H1 (cell line): Measurements from ENCODE around the gene ANKS1B. TPM values are rescaled to one million over a fixed set of nuclear protein-coding genes. Genes with fewer than 3 reads are reported as not detected.

Experiments used
- CTCF ChIA-PET: fragments of 300-600 bp; sonication (Branson Sonifier 250); formaldehyde crosslinking; loops from one replicate; lab custom pipeline; 2021; ENCODE audit not compliant: partially characterized antibody; lab: Charles Lee
- POLR2A ChIA-PET: fragments of 300-600 bp; sonication (Branson Sonifier 250); formaldehyde crosslinking; loops from one replicate; lab custom pipeline; 2021; ENCODE audit warnings: inconsistent platforms; ENCODE audit not compliant: partially characterized antibody; lab: Charles Lee
- DNase-seq, 2 experiments: peaks; one replicate each; pipeline versions ENCODE4 v3.0.0 to v3.0.0-alpha.2; 2010 to 2022; ENCODE audit warnings: low spot score in 2 of 2, low read depth in 1 of 2, mixed read lengths in 1 of 2
- FAIRE-seq: peaks from 2 replicates; lab custom pipeline; 2011; peaks lifted over from hg19 to GRCh38; lab: Jason Lieb, UNC
- H2AFZ ChIP-seq: 2 replicates; pipeline ENCODE4 v1.8.1; 2012; ENCODE audit warnings: low read length, inconsistent platforms
- H2AK5ac ChIP-seq: 2 replicates; pipeline ENCODE4 v1.6.1; 2013; ENCODE audit warnings: low read depth, low read length
- H2BK120ac ChIP-seq: replicated peaks from 2 replicates; pipeline ENCODE3; 2013; ENCODE audit warnings: low read depth, low read length, inconsistent platforms
- H2BK12ac ChIP-seq: 2 replicates; pipeline ENCODE4 v1.6.1; 2013; ENCODE audit warnings: low read depth, low read length
- H2BK15ac ChIP-seq: 2 replicates; pipeline ENCODE4 v1.6.1; 2013; ENCODE audit warnings: low read length
- H2BK20ac ChIP-seq: 2 replicates; pipeline ENCODE4 v1.6.1; 2013; ENCODE audit warnings: low read length
- H2BK5ac ChIP-seq: 2 replicates; pipeline ENCODE4 v1.6.1; 2013; ENCODE audit warnings: low read depth, low read length
- H3K14ac ChIP-seq: 2 replicates; pipeline ENCODE4 v1.6.1; 2013; ENCODE audit warnings: inconsistent platforms; ENCODE audit not compliant: insufficient read length
- H3K18ac ChIP-seq: 2 replicates; pipeline ENCODE4 v1.6.1; 2013; ENCODE audit warnings: low read length; ENCODE audit errors: extremely low read depth
- H3K23ac ChIP-seq: 2 replicates; pipeline ENCODE4 v1.6.1; 2013; ENCODE audit warnings: inconsistent platforms; ENCODE audit not compliant: insufficient read length
- H3K23me2 ChIP-seq: 2 replicates; pipeline ENCODE4 v1.6.1; 2013; ENCODE audit warnings: low read depth, low read length
- H3K27ac ChIP-seq: 2 replicates; pipeline ENCODE4 v1.6.1; 2011; ENCODE audit warnings: low read depth, low read length, inconsistent platforms
- H3K27me3 ChIP-seq, 4 experiments: replicated peaks in 1 of 4; 1 replicate in 1 of 4; 2 replicates in 3 of 4; pipeline versions ENCODE4 v1.6.1 to v1.8.1; 2011 to 2013; ENCODE audit warnings: low read length in 3 of 4, mild to moderate bottlenecking in 3 of 4, inconsistent platforms in 2 of 4, mixed read lengths in 2 of 4, moderate library complexity in 1 of 4; ENCODE audit not compliant: control insufficient read depth in 3 of 4, insufficient read depth in 3 of 4; ENCODE audit errors: extremely low read depth in 1 of 4
- H3K36me3 ChIP-seq, 4 experiments: 2 replicates each; pipeline versions ENCODE4 v1.6.1 to v1.8.1; 2011 to 2013; ENCODE audit warnings: mild to moderate bottlenecking in 4 of 4, low read length in 3 of 4, moderate library complexity in 2 of 4, control low read depth in 1 of 4, inconsistent platforms in 1 of 4; ENCODE audit not compliant: insufficient read depth in 4 of 4, control insufficient read depth in 2 of 4
- H3K4ac ChIP-seq: replicated peaks from 2 replicates; pipeline ENCODE3; 2013; ENCODE audit warnings: low read length, low read depth, mixed read lengths, inconsistent platforms; ENCODE audit not compliant: insufficient read length
- H3K4me1 ChIP-seq, 4 experiments: replicated peaks in 1 of 4; 1 replicate in 1 of 4; 2 replicates in 3 of 4; pipeline versions ENCODE4 v1.6.1 to v1.8.1; 2011 to 2013; ENCODE audit warnings: low read length in 3 of 4, inconsistent platforms in 2 of 4, mixed read lengths in 1 of 4; ENCODE audit not compliant: insufficient read depth in 4 of 4, control insufficient read depth in 3 of 4
- H3K4me2 ChIP-seq, 2 experiments: 2 replicates each; pipeline versions ENCODE4 v1.6.1 to v1.8.1; 2011 to 2013; ENCODE audit warnings: low read depth in 2 of 2, low read length in 2 of 2, control low read depth in 1 of 2, inconsistent platforms in 1 of 2, mild to moderate bottlenecking in 1 of 2; ENCODE audit not compliant: insufficient read depth in 1 of 2
- H3K4me3 ChIP-seq, 4 experiments: fragments of 200-600, 300-600 bp in 1 of 4; sonication (generic), shearing (Covaris generic), sonication (Bioruptor Twin) in 1 of 4; 2 replicates each; pipeline versions ENCODE4 v1.5.1 to v1.8.1; 2011 to 2016; ENCODE audit warnings: low read length in 4 of 4, low read depth in 3 of 4, control low read depth in 2 of 4, inconsistent platforms in 2 of 4, mild to moderate bottlenecking in 2 of 4, mixed read lengths in 1 of 4, moderate library complexity in 1 of 4; ENCODE audit not compliant: insufficient read depth in 2 of 4; ENCODE audit errors: extremely low read depth in 1 of 4
- H3K56ac ChIP-seq: replicated peaks from 2 replicates; pipeline ENCODE3; 2013; ENCODE audit warnings: low read depth, mild to moderate bottlenecking, mixed read lengths, low read length, inconsistent platforms; ENCODE audit not compliant: insufficient read length
- H3K79me1 ChIP-seq: 2 replicates; pipeline ENCODE4 v1.6.1; 2013; ENCODE audit warnings: low read depth, low read length, control low read depth
- H3K79me2 ChIP-seq, 2 experiments: 2 replicates each; pipeline versions ENCODE4 v1.6.1 to v1.8.1; 2012 to 2013; ENCODE audit warnings: low read length in 2 of 2, mild to moderate bottlenecking in 2 of 2, inconsistent platforms in 1 of 2; ENCODE audit not compliant: insufficient read depth in 2 of 2, control insufficient read depth in 1 of 2
- H3K9ac ChIP-seq, 4 experiments: replicated peaks in 1 of 4; 1 replicate in 1 of 4; 2 replicates in 3 of 4; pipeline versions ENCODE4 v1.6.1 to v1.8.1; 2011 to 2013; ENCODE audit warnings: low read depth in 3 of 4, low read length in 3 of 4, control low read depth in 2 of 4, mild to moderate bottlenecking in 2 of 4, moderate library complexity in 2 of 4, inconsistent platforms in 1 of 4; ENCODE audit errors: extremely low read depth in 1 of 4
- H3K9me3 ChIP-seq, 2 experiments: 2 replicates each; pipeline versions ENCODE4 v1.6.1 to v1.8.1; 2012 to 2013; ENCODE audit warnings: mild to moderate bottlenecking in 2 of 2, moderate library complexity in 2 of 2, control low read depth in 1 of 2, inconsistent platforms in 1 of 2, low read depth in 1 of 2, low read length in 1 of 2, mixed read lengths in 1 of 2; ENCODE audit not compliant: insufficient read depth in 2 of 2
- H4K20me1 ChIP-seq, 2 experiments: replicated peaks in 1 of 2; 2 replicates each; pipeline versions ENCODE3 to v1.8.1; 2011 to 2013; ENCODE audit warnings: inconsistent platforms in 2 of 2, low read length in 2 of 2, mild to moderate bottlenecking in 1 of 2; ENCODE audit not compliant: insufficient read depth in 2 of 2, control insufficient read depth in 1 of 2
- H4K5ac ChIP-seq: 2 replicates; pipeline ENCODE4 v1.6.1; 2013; ENCODE audit warnings: low read length, low read depth, mixed read lengths, inconsistent platforms; ENCODE audit not compliant: insufficient read length
- H4K8ac ChIP-seq: 2 replicates; pipeline ENCODE4 v1.8.0; 2013; ENCODE audit warnings: mild to moderate bottlenecking, moderate library complexity, low read length, inconsistent platforms; ENCODE audit not compliant: insufficient read depth; ENCODE audit errors: extremely low read depth
- H4K91ac ChIP-seq: replicated peaks from 2 replicates; pipeline ENCODE3; 2013; ENCODE audit warnings: low read length, mixed read lengths, inconsistent platforms; ENCODE audit not compliant: insufficient read length
- ASH2L ChIP-seq: fragments of 200-600, 300-600 bp; sonication (generic); IDR thresholded peaks from one replicate; pipeline ENCODE4 v1.7.1; 2017; ENCODE audit warnings: low read length
- ATF2 ChIP-seq: IDR thresholded peaks from 2 replicates; pipeline ENCODE4 v1.6.1; 2012; ENCODE audit warnings: low read length, inconsistent platforms
- EGR1 ChIP-seq: IDR thresholded peaks from 2 replicates; pipeline ENCODE4 v1.6.1; 2011; ENCODE audit warnings: low read depth, low read length, borderline replicate concordance
- EP300 ChIP-seq, 2 experiments: IDR thresholded peaks; 1 replicate in 1 of 2; 2 replicates in 1 of 2; pipeline ENCODE4 v1.6.1; 2011 to 2012; ENCODE audit warnings: low read depth in 2 of 2, low read length in 2 of 2, mild to moderate bottlenecking in 2 of 2, borderline replicate concordance in 1 of 2, inconsistent platforms in 1 of 2, moderate library complexity in 1 of 2
- EZH2 ChIP-seq: fragments of 200-600 bp; sonication (generic); IDR thresholded peaks from 2 replicates; pipeline ENCODE4 v1.7.1; 2012; ENCODE audit warnings: low read depth, mild to moderate bottlenecking, moderate library complexity, low read length, inconsistent platforms; ENCODE audit not compliant: severe bottlenecking
- KDM4A ChIP-seq: IDR thresholded peaks from one replicate; pipeline ENCODE4 v1.7.1; 2012; ENCODE audit warnings: low read depth, mild to moderate bottlenecking, moderate library complexity, low read length, inconsistent platforms; ENCODE audit not compliant: severe bottlenecking
- RNF2 ChIP-seq: fragments of 200-900, 300-1000 bp; sonication (generic); IDR thresholded peaks from 2 replicates; pipeline ENCODE4 v1.7.1; 2016; ENCODE audit warnings: borderline replicate concordance, low read depth, mild to moderate bottlenecking, antibody characterized with exemption, low read length; ENCODE audit not compliant: poor library complexity, severe bottlenecking; ENCODE audit errors: missing control alignments
- SRF ChIP-seq: IDR thresholded peaks from 2 replicates; pipeline ENCODE4 v1.6.1; 2011; ENCODE audit warnings: mild to moderate bottlenecking, low read depth, low read length, moderate library complexity
- TEAD4 ChIP-seq: IDR thresholded peaks from 2 replicates; pipeline ENCODE4 v1.6.1; 2012; ENCODE audit warnings: low read depth, low read length, inconsistent platforms, mixed read lengths
- YY1 ChIP-seq: IDR thresholded peaks from 2 replicates; pipeline ENCODE4 v1.6.1; 2011; ENCODE audit warnings: low read depth, mild to moderate bottlenecking, low read length
- WGBS, 2 experiments: shearing (Covaris generic) in 1 of 2; methylation state at CpG; one replicate each; pipeline versions ENCODE4 v1.1.6 to v1.1.7; 2013 to 2015; ENCODE audit warnings: low lambda C conversion rate in 2 of 2, mixed read lengths in 2 of 2, inconsistent platforms in 1 of 2, low coverage in 1 of 2, missing lambda C conversion rate in 1 of 2; ENCODE audit not compliant: insufficient replicate concordance in 2 of 2, insufficient coverage in 1 of 2, insufficient read length in 1 of 2; ENCODE audit errors: extremely low coverage in 1 of 2, missing lambda C conversion rate in 1 of 2; 5-methylcytosine and 5-hydroxymethylcytosine counted together
- polyA plus RNA-seq, 7 experiments: library from polyadenylated mRNA; depleted of rRNA in 3 of 7; stranded (reverse) in 5 of 7; unstranded in 2 of 7; fragments of >200 nt in 5 of 7; fragments of 200-250 nt in 2 of 7; gene quantifications; 1 replicate in 5 of 7; 2 replicates in 1 of 7; 4 replicates in 1 of 7; pipeline versions ENCODE4 v1.2.1 to v1.2.3, GENCODE V29; 2011 to 2013; ENCODE audit warnings: missing spikeins in 2 of 7, mixed read lengths in 2 of 7
- total RNA-seq: library from RNA; stranded (reverse); fragmentation: NEBNext Ultra II Directional; extraction: Animal tissue kit (Norgen Biotek cat#: 25700); gene quantifications from 2 replicates; pipeline ENCODE4 v1.2.1, GENCODE V29; 2021

Gene ANKS1B
- total and polyA plus RNA-seq, 2 of the 8 experiments (the other 6 are each of a cell fraction or from before 2014, with no cell fraction given) = 2.7 to 6.1 TPM

GRCh38 chr12:99765469-99766114, 219.1 kb downstream of the ANKS1B start:
- H2AFZ ChIP-seq = no peak overlapping the region
- H3K23me2 ChIP-seq = no peaks in the 10 kb centered on the region
- WGBS, 2 experiments = 81% methylated on average over 3 of the region's 3 CpGs; no CpG with 5 or more reads in 1 of the 2 experiments
- no peak overlapping the region for H2AK5ac ChIP-seq
- no peak overlapping the region for H3K9ac ChIP-seq
- H3K56ac ChIP-seq = no peak overlapping the region
- no peak overlapping the region for H3K4ac ChIP-seq
- no peak overlapping the region for H2BK120ac ChIP-seq
- H2BK12ac ChIP-seq = no peak overlapping the region
- no peak for FAIRE-seq
- H4K20me1 ChIP-seq = no peaks in the 10 kb centered on the region
- H4K5ac ChIP-seq = no peak overlapping the region
- ChIA-PET CTCF (interaction anchor here (1.1 to 1.8 kb wide), 2 partner anchors 16 to 378 kb away, joined by 4 to 5 read pairs; no protein-coding TSS in a partner anchor), POLR2A (no interaction called here)
- no peak for DNase-seq
- no peak overlapping the region for H4K91ac ChIP-seq
- H3K9me3 ChIP-seq = no peaks in the 10 kb centered on the region
- no peaks in the 10 kb centered on the region for H3K36me3 ChIP-seq
- no peak overlapping the region for H3K27ac ChIP-seq
- H3K4me3 ChIP-seq = no peak overlapping the region
- H2BK5ac ChIP-seq = no peak overlapping the region
- H3K79me2 ChIP-seq = no peaks in the 10 kb centered on the region
- no peak overlapping the region for H3K18ac ChIP-seq
- no peak overlapping the region for H3K23ac ChIP-seq
- H3K27me3 ChIP-seq = no peaks in the 10 kb centered on the region
- H3K4me1 ChIP-seq = no peaks in the 10 kb centered on the region
- H2BK20ac ChIP-seq = no peak overlapping the region
- no peak overlapping the region for H3K14ac ChIP-seq
- H4K8ac ChIP-seq = no peak overlapping the region
- no peak overlapping the region for H3K4me2 ChIP-seq
- no peak overlapping the region for H2BK15ac ChIP-seq
- H3K79me1 ChIP-seq = no peaks in the 10 kb centered on the region
- TF ChIP-seq EGR1 = no peak
- no peak for TF ChIP-seq TEAD4
- no peak for TF ChIP-seq RNF2
- no peak for TF ChIP-seq ATF2
- no peak for TF ChIP-seq KDM4A
- TF ChIP-seq YY1 = no peak
- TF ChIP-seq EP300 (IDR thresholded peaks at IDR 0.05; ENCODE audit: borderline replicate concordance in 1 of 2, low read depth in 2 of 2, low read length in 2 of 2) = no peak
- no peak for TF ChIP-seq ASH2L
- TF ChIP-seq EZH2 = no peak
- TF ChIP-seq SRF = no peak
